ENCODE results near the gene HMCN2. TPM values are rescaled to one million over a fixed set of nuclear protein-coding genes. Genes with fewer than 3 reads are reported as not detected.
A peak's percentile ranks its signal among the peaks of the same experiment; 100 is the strongest.

Gene HMCN2
- total RNA-seq, 1 experiment from 2014 or later = 5.6 TPM

- ChIA-PET CTCF (interaction anchor here (0.6 kb wide), 1 partner anchor 10 kb away, joined by 4 read pairs; no protein-coding TSS in a partner anchor), POLR2A (no interaction called here)
- H3K27ac Mint-ChIP-seq = no peak overlapping the region
- H3K4me1 Mint-ChIP-seq = peaks cover 20% of the 10 kb centered on the region
- H3K36me3 Mint-ChIP-seq = no peaks in the 10 kb centered on the region; the same call in 1 of the 2 replicates
- H3K4me3 Mint-ChIP-seq = no peak overlapping the region
- ATAC-seq (no peak), DNase-seq (ENCODE audit: low spot score) (no peak)
- H3K27me3 Mint-ChIP-seq (ENCODE audit: low read depth) = no peaks in the 10 kb centered on the region
- TF ChIP-seq MAX (CRISPR knock-in tag; IDR thresholded peaks at IDR 0.05) (no peak), ZNF423 (CRISPR knock-in tag; IDR thresholded peaks at IDR 0.05) (no peak), CBFB (CRISPR knock-in tag; IDR thresholded peaks at IDR 0.05; ENCODE audit: low read depth) (no peak), E2F4 (CRISPR knock-in tag; IDR thresholded peaks at IDR 0.05; ENCODE audit: borderline replicate concordance, low read depth) (no peak), JAZF1 (CRISPR knock-in tag; IDR thresholded peaks at IDR 0.05) (no peak), TP53 (CRISPR knock-in tag; IDR thresholded peaks at IDR 0.05) (no peak), FOXJ3 (CRISPR knock-in tag; IDR thresholded peaks at IDR 0.05; ENCODE audit: borderline replicate concordance) (no peak), OVOL2 (CRISPR knock-in tag; IDR thresholded peaks at IDR 0.05; ENCODE audit: borderline replicate concordance) (no peak)
- no peaks in the 10 kb centered on the region for H3K9me3 Mint-ChIP-seq
These were observed 53.7 kb downstream of the HMCN2 start for GRCh38 chr9:130319300-130319699.

- no peaks in the 10 kb centered on the region; the same call in 1 of the 2 replicates for H3K36me3 Mint-ChIP-seq
- ChIA-PET CTCF (interaction anchor here (1.2 to 2.3 kb wide), 2 partner anchors 19 to 77 kb away, joined by 3 to 7 read pairs; no protein-coding TSS in a partner anchor), POLR2A (no interaction called here)
- peaks cover 16% of the 10 kb centered on the region for H3K4me1 Mint-ChIP-seq
- DNase-seq (ENCODE audit: low spot score) = no peak
- ATAC-seq = no peak
- no peaks in the 10 kb centered on the region for H3K9me3 Mint-ChIP-seq
- no peak overlapping the region for H3K27ac Mint-ChIP-seq
- no peak for TF ChIP-seq IRF1 (CRISPR knock-in tag; IDR thresholded peaks at IDR 0.05)
- TF ChIP-seq GTF2I (CRISPR knock-in tag; conservative IDR thresholded peaks at IDR 0.05) = 0 out of 2 replicates have a peak, but pooled peaks have one; percentile 29
- H3K4me3 Mint-ChIP-seq = no peak overlapping the region
- no peaks in the 10 kb centered on the region for H3K27me3 Mint-ChIP-seq (ENCODE audit: low read depth)
These were observed 54.6 kb downstream of the HMCN2 start for GRCh38 chr9:130319944-130320712.

GRCh38 chr9:130320723-130321481 lies 55.3 kb downstream of the HMCN2 start:
- no peaks in the 10 kb centered on the region; the same call in 1 of the 2 replicates for H3K36me3 Mint-ChIP-seq
- ChIA-PET POLR2A (no interaction called here), CTCF (interaction anchor here (0.6 to 2.3 kb wide), 9 partner anchors 15 to 96 kb away, joined by 3 to 8 read pairs (median 5); no protein-coding TSS in a partner anchor)
- H3K27ac Mint-ChIP-seq = no peak overlapping the region; the same call in 1 of the 2 replicates
- H3K4me3 Mint-ChIP-seq = no peak overlapping the region
- TF ChIP-seq CTCF (IDR thresholded peaks at IDR 0.05) = no peak
- TF ChIP-seq HMGXB4 (CRISPR knock-in tag; IDR thresholded peaks at IDR 0.05) = 0 out of 2 replicates have a peak, but pooled peaks have one; percentile 43
- TF ChIP-seq GRHL2 (CRISPR knock-in tag; IDR thresholded peaks at IDR 0.05; ENCODE audit: insufficient replicate concordance, severe bottlenecking) = no peak
- no peak for TF ChIP-seq ZNF512 (CRISPR knock-in tag; IDR thresholded peaks at IDR 0.05; ENCODE audit: borderline replicate concordance)
- no peak for TF ChIP-seq RORB (CRISPR knock-in tag; IDR thresholded peaks at IDR 0.05)
- ATAC-seq (peak; percentile 87), DNase-seq (ENCODE audit: low spot score) (peak; percentile 77)
- H3K4me1 Mint-ChIP-seq = peaks cover 10% of the 10 kb centered on the region
- no peaks in the 10 kb centered on the region; the same call in 1 of the 2 replicates for H3K27me3 Mint-ChIP-seq (ENCODE audit: low read depth)
- no peaks in the 10 kb centered on the region for H3K9me3 Mint-ChIP-seq

All from WTC11 (cell line).